Gastrocnemius medialis (tissue), 4 donors: ENCODE results near the gene SLC23A3. TPM values are rescaled to one million over a fixed set of nuclear protein-coding genes. Genes with fewer than 3 reads are reported as not detected.

Source experiments
- ATAC-seq, 2 donors: fragments of 150-250 bp; one replicate each; pipeline ENCODE4 v1.9.1; 2016
- DNase-seq, 2 donors: peaks; one replicate each; pipeline ENCODE4 v3.0.0-alpha.2; 2019
- H3K27ac ChIP-seq, 4 donors: fragments of 200-600 bp; sonication (generic); 1 replicate in 1 of 4; 2 replicates in 3 of 4; pipeline ENCODE4 v1.5.1; 2016 to 2018; ENCODE audit warnings: mild to moderate bottlenecking in 2 of 4, moderate library complexity in 1 of 4
- H3K27me3 ChIP-seq, 3 donors: fragments of 200-600 bp; sonication (generic) in 2 of 3; 1 replicate in 1 of 3; 2 replicates in 2 of 3; pipeline versions ENCODE4 v1.5.1 to v1.6.0; 2016 to 2019; ENCODE audit warnings: mild to moderate bottlenecking in 1 of 3, moderate library complexity in 1 of 3
- H3K36me3 ChIP-seq, 2 donors: fragments of 200-600 bp; sonication (generic) in 1 of 2; one replicate each; pipeline ENCODE4 v1.5.1; 2017 to 2018
- H3K4me1 ChIP-seq, 2 donors: fragments of 200-600 bp; sonication (generic) in 1 of 2; one replicate each; pipeline ENCODE4 v1.5.1; 2016 to 2017; ENCODE audit warnings: mild to moderate bottlenecking in 2 of 2
- H3K4me3 ChIP-seq, 4 donors: fragments of 200-600 bp; sonication (generic) in 3 of 4; 1 replicate in 1 of 4; 2 replicates in 3 of 4; pipeline ENCODE4 v1.5.1; 2016 to 2019; ENCODE audit warnings: mild to moderate bottlenecking in 2 of 4
- H3K9me3 ChIP-seq, 3 donors: fragments of 200-600 bp; sonication (generic) in 2 of 3; 1 replicate in 1 of 3; 2 replicates in 2 of 3; pipeline ENCODE4 v1.5.1; 2016 to 2019
- POLR2A ChIP-seq, 2 donors: fragments of 450-650 bp; IDR thresholded peaks; one replicate each; pipeline ENCODE4 v1.6.1; 2017; ENCODE audit warnings: antibody characterized with exemption in 2 of 2, mild to moderate bottlenecking in 2 of 2, moderate library complexity in 2 of 2
- in situ Hi-C, 4 donors: fragments of 200-750 bp; cut with MboI; loops; one replicate each; pipeline versions ENCODE4 v1.15.0 to v1.8.0; 2017; ENCODE audit warnings: low sequenced_read_pairs in 4 of 4
- intact Hi-C: fragments of 100-400 bp; cut with DNase I; formaldehyde crosslinking; loops from one replicate; pipeline ENCODE4 v1.15.1; 2023; ENCODE audit warnings: low total_unique reads
- total RNA-seq, 4 donors: library from RNA; depleted of rRNA; stranded (reverse); fragments of >200 nt; gene quantifications; one replicate each; pipeline versions ENCODE4 v1.1.0 to v1.2.3, GENCODE V29; 2016
- TF ChIP-seq, protein P1 (sequence below), 5 experiments: fragments of 450-650 bp in 3 of 5; fragments of 200-600 bp in 2 of 5; sonication (generic) in 2 of 5; IDR thresholded peaks in 4 of 5; conservative IDR thresholded peaks in 1 of 5; 1 replicate in 4 of 5; 2 replicates in 1 of 5; pipeline ENCODE4 v1.5.1; 2016 to 2019; ENCODE audit warnings: antibody characterized with exemption in 5 of 5, mild to moderate bottlenecking in 3 of 5, moderate library complexity in 3 of 5

Gene SLC23A3
- total RNA-seq, 4 donors from 2014 or later = 0.11 to 1.5 TPM; not detected in 2

DNA sequence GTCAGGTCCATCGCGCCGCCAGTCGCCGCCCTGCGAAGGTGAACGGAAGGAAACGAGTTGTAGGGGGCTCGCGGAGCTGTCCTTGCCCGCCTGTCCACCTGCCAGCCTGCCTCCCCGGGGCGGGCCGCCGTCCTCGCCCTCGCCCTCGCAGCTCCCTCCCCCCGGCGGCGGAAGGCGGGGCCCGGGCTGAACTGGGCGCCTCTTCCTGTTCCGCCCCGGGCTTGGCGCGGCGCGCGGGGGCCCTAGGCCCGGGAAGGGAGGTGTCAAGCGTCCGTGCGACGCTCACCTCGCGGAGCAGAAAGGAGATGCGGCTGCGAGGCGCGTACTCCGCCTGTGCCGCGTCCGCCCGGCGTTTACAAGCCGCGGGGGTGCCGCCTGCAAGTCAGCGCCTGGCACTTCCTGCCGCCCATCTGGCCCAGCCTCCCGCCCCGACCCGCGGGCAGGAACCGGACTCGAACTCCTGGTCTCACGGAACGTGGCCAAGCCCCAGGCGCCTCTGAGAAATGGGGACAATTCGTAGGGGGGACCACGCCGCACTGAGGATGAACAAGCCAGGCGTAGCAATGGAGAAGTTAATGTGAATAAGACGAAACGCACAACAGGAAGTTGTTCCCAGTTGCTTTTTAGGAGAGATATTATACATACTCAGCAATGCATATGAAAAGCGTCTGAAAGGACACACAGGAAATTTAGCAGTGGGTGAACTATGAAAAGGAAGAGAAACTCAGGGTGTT lies 7.2 kb upstream of the SLC23A3 start, which contains the start of gene CNPPD1:
Gene CNPPD1, minus strand, starts transcription at position 108 of the 734 bp plus-strand sequence. Its CDS starts 97 bp downstream, at position 11.
- Histone ChIP-seq H3K9me3 (no peaks in the 10 kb centered on the region), H3K4me1 (peaks cover 17 to 21% of the 10 kb centered on the region in 2 donors), H3K4me3 (peak within 1 kb of the TSS; percentile 87 to 96 (median 95)), H3K36me3 (peaks cover 0 to 62% of the 10 kb centered on the region in 2 donors), H3K27ac (peak within 1 kb of the TSS; percentile 94 to 99 (median 99)), H3K27me3 (no peaks in the 10 kb centered on the region)
- intact Hi-C loops (loop anchor here (1.0 to 5.0 kb wide), 4 partner anchors 68 to 210 kb away; partner anchors contain the start of genes DNAJB2, DNPEP, GLB1L and STK16), in situ Hi-C loops (no loop called here)
- DNase-seq (peak; percentile 77 to 87), ATAC-seq (peak; percentile 68 to 75)
- TF ChIP-seq, protein P1, sequence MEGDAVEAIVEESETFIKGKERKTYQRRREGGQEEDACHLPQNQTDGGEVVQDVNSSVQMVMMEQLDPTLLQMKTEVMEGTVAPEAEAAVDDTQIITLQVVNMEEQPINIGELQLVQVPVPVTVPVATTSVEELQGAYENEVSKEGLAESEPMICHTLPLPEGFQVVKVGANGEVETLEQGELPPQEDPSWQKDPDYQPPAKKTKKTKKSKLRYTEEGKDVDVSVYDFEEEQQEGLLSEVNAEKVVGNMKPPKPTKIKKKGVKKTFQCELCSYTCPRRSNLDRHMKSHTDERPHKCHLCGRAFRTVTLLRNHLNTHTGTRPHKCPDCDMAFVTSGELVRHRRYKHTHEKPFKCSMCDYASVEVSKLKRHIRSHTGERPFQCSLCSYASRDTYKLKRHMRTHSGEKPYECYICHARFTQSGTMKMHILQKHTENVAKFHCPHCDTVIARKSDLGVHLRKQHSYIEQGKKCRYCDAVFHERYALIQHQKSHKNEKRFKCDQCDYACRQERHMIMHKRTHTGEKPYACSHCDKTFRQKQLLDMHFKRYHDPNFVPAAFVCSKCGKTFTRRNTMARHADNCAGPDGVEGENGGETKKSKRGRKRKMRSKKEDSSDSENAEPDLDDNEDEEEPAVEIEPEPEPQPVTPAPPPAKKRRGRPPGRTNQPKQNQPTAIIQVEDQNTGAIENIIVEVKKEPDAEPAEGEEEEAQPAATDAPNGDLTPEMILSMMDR (IDR thresholded peaks at IDR 0.05 in 4 of 5, conservative IDR thresholded peaks at IDR 0.05 in 1 of 5) = peak in 2 of 5 experiments; percentile 12 to 39
- peak; percentile 98 for TF ChIP-seq POLR2A (IDR thresholded peaks at IDR 0.05)

DNA sequence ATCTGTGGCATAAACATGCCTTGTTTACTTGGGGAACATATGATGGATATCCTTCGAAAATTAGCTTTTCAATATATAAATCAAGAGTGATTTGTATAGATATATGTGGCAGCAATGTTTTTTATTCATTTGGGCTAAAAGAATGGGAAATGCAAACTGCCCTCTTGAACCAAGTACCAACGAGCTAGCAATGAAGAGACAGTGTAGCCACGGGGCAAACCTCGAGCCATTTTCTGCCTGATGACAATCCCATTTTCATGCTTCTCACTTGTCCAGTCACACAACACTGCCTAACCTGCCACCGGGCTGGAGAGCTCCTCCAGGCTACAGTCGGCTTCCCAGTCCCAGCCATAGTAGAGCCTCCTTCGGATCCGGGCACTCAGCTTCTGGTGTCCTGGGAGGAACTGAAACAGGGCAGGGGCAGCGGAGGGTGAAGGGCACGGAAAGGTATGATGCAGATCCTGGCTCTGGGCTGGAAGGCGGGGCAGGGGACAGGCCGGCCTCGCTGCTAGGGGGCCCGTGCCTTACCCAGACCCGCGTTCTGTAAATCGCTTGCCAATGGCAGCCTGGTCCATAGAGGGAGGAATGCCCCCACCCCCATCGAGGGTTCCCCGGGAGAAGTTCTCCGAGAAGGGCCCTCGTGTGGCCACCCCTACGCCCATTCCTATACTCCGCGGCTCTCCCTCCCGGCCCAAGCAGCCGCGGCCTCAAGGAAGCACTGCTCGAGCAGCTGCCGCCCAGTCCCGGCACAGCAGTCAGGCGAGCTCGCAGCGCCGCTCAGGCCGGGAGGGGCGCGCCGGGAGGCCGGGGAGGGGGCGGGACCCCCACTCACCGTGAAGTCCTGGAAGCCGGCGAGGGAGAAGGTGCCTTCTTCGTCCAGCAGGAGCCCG lies 6.3 kb upstream of the SLC23A3 start:
- Histone ChIP-seq H3K36me3 (peaks cover 0 to 56% of the 10 kb centered on the region in 2 donors), H3K9me3 (no peaks in the 10 kb centered on the region), H3K4me3 (peak overlapping the region; percentile 87 to 96 (median 95)), H3K27ac (peak overlapping the region; percentile 94 to 99 (median 99)), H3K27me3 (no peaks in the 10 kb centered on the region), H3K4me1 (peaks cover 22 to 26% of the 10 kb centered on the region in 2 donors)
- peak; percentile 38 to 40 for ATAC-seq
- in situ Hi-C loops (no loop called here), intact Hi-C loops (loop anchor here (2.0 to 5.0 kb wide), 3 partner anchors 69 to 211 kb away; partner anchors contain the start of genes DNPEP, GLB1L, STK16 and TUBA4A)
- peak; percentile 41 to 60 for DNase-seq
- no peak for TF ChIP-seq POLR2A (IDR thresholded peaks at IDR 0.05)
- TF ChIP-seq, protein P1 (IDR thresholded peaks at IDR 0.05 in 4 of 5, conservative IDR thresholded peaks at IDR 0.05 in 1 of 5) = peak in 3 of 5 experiments; percentile 27 to 31 (median 29)

- Histone ChIP-seq H3K4me1 (peaks cover 22 to 31% of the 10 kb centered on the region in 2 donors), H3K4me3 (peak overlapping the region in 2 of 4 donors; percentile 87 to 94), H3K36me3 (peaks cover 0 to 49% of the 10 kb centered on the region in 2 donors), H3K27me3 (no peaks in the 10 kb centered on the region), H3K9me3 (no peaks in the 10 kb centered on the region), H3K27ac (peak overlapping the region; percentile 94 to 99 (median 99))
- intact Hi-C loops = loop anchor here (5.0 kb wide), 1 partner anchor 212 kb away; the partner anchor contains the start of gene DNPEP
- no peak for TF ChIP-seq POLR2A (IDR thresholded peaks at IDR 0.05)
- TF ChIP-seq, protein P1 (IDR thresholded peaks at IDR 0.05 in 4 of 5, conservative IDR thresholded peaks at IDR 0.05 in 1 of 5) = no peak
- in situ Hi-C loops = no loop called here
- ATAC-seq = no peak
- no peak for DNase-seq
Measured at GRCh38 chr2:219175486-219175885, 5.7 kb upstream of the SLC23A3 start.

GRCh38 chr2:219174801-219175200 lies 5.0 kb upstream of the SLC23A3 start:
- Histone ChIP-seq H3K27me3 (no peaks in the 10 kb centered on the region), H3K36me3 (peaks cover 0 to 43% of the 10 kb centered on the region in 2 donors), H3K4me3 (no peak overlapping the region), H3K4me1 (peaks cover 22 to 31% of the 10 kb centered on the region in 2 donors), H3K27ac (peak overlapping the region in 1 of 4 donors; percentile 3), H3K9me3 (no peaks in the 10 kb centered on the region)
- intact Hi-C loops (loop anchor here (5.0 kb wide), 1 partner anchor 212 kb away; the partner anchor contains the start of gene DNPEP), in situ Hi-C loops (loop anchor here in 3 of 4 donors (5.0 to 25.0 kb wide), 2 partner anchors 32 to 112 kb away; partner anchors contain the start of genes ZFAND2B (in 2 of the 3) and DNAJB2 (in 1 of the 3))
- TF ChIP-seq, protein P1 (IDR thresholded peaks at IDR 0.05 in 4 of 5, conservative IDR thresholded peaks at IDR 0.05 in 1 of 5) = no peak
- no peak for TF ChIP-seq POLR2A (IDR thresholded peaks at IDR 0.05)
- DNase-seq (no peak), ATAC-seq (no peak)
